HEK293 (cell line): ENCODE results near the gene BPIFB2.

Experiments used
- MYNN ChIP-seq: fragments of 450-650 bp; formaldehyde crosslinking; IDR thresholded peaks from 2 replicates; pipeline ENCODE4 v1.5.1; 2016; ENCODE audit warnings: missing biosample characterization, missing genetic modification characterization, borderline replicate concordance
- SP7 ChIP-seq: fragments of 450-650 bp; formaldehyde crosslinking; IDR thresholded peaks from 2 replicates; pipeline ENCODE4 v1.5.1; 2016; ENCODE audit warnings: missing biosample characterization, missing genetic modification characterization
- TCF7L2 ChIP-seq: IDR thresholded peaks from 2 replicates; pipeline ENCODE4 v1.6.1; 2011; ENCODE audit warnings: low read depth, mild to moderate bottlenecking, inconsistent platforms, low read length, moderate library complexity, borderline replicate concordance
- YY1 ChIP-seq: fragments of 450-650 bp; formaldehyde crosslinking; IDR thresholded peaks from 2 replicates; pipeline ENCODE4 v1.5.1; 2018; ENCODE audit warnings: missing biosample characterization, missing genetic modification characterization
- ZBTB20 ChIP-seq: fragments of 450-650 bp; formaldehyde crosslinking; IDR thresholded peaks from 2 replicates; pipeline ENCODE4 v1.5.1; 2016; ENCODE audit warnings: missing biosample characterization, missing genetic modification characterization
- ZEB2 ChIP-seq: fragments of 450-650 bp; formaldehyde crosslinking; IDR thresholded peaks from 2 replicates; pipeline ENCODE4 v1.5.1; 2016; ENCODE audit warnings: missing biosample characterization, missing genetic modification characterization
- ZNF501 ChIP-seq: fragments of 450-650 bp; formaldehyde crosslinking; IDR thresholded peaks from 2 replicates; pipeline ENCODE4 v1.5.1; 2016; ENCODE audit warnings: missing biosample characterization, missing genetic modification characterization
- ZNF624 ChIP-seq: fragments of 450-650 bp; formaldehyde crosslinking; IDR thresholded peaks from 2 replicates; pipeline ENCODE4 v1.5.1; 2017; ENCODE audit warnings: missing biosample characterization, missing genetic modification characterization
- TF ChIP-seq, protein P1 (sequence below): fragments of 450-650 bp; formaldehyde crosslinking; IDR thresholded peaks from 2 replicates; pipeline ENCODE4 v1.5.1; 2016; ENCODE audit warnings: missing biosample characterization, missing genetic modification characterization
- TF ChIP-seq, protein P2 (sequence below): fragments of 450-650 bp; formaldehyde crosslinking; IDR thresholded peaks from 2 replicates; pipeline ENCODE4 v1.5.1; 2016; ENCODE audit warnings: missing biosample characterization, missing genetic modification characterization
- TF ChIP-seq, protein P3 (sequence below): fragments of 450-650 bp; formaldehyde crosslinking; IDR thresholded peaks from 2 replicates; pipeline ENCODE4 v1.5.1; 2016; ENCODE audit warnings: missing biosample characterization, missing genetic modification characterization
- TF ChIP-seq, protein P4 (sequence below): fragments of 450-650 bp; formaldehyde crosslinking; IDR thresholded peaks from 2 replicates; pipeline ENCODE4 v1.5.1; 2016; ENCODE audit warnings: missing biosample characterization, missing genetic modification characterization
- TF ChIP-seq, protein P5 (sequence below): sonication (generic); formaldehyde crosslinking; IDR thresholded peaks from 2 replicates; pipeline ENCODE4 v1.8.1; 2022; ENCODE audit warnings: mild to moderate bottlenecking, moderate library complexity, missing genetic modification reagents
- TF ChIP-seq, protein P6 (sequence below): fragments of 450-650 bp; formaldehyde crosslinking; IDR thresholded peaks from 2 replicates; pipeline ENCODE4 v1.5.1; 2016; ENCODE audit warnings: missing biosample characterization, missing genetic modification characterization

DNA sequence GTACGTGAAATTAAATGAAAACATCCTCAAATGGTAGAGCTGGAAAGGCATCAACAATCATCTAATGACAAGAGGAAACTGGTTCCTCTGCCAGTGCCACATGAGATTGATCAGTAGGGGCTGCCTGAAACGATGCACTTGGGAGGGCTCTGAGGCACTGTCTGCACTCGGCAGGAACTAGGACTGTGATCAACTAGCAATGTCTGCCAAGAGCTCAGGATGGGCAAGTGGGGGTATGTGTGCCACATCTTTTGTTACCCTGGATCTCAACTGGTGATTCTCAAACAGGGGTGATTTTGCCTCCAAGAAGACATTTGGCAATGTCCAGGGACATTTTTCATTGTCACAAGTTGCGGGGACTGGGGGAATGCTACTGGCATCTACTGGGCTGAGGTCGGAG lies 25.9 kb downstream of the BPIFB2 start:
- no peak for TF ChIP-seq ZNF501 (tag by site-specific recombination)
- TF ChIP-seq TCF7L2, result no peak
- TF ChIP-seq ZNF624 (tag by site-specific recombination), result no peak
- TF ChIP-seq, protein P1, sequence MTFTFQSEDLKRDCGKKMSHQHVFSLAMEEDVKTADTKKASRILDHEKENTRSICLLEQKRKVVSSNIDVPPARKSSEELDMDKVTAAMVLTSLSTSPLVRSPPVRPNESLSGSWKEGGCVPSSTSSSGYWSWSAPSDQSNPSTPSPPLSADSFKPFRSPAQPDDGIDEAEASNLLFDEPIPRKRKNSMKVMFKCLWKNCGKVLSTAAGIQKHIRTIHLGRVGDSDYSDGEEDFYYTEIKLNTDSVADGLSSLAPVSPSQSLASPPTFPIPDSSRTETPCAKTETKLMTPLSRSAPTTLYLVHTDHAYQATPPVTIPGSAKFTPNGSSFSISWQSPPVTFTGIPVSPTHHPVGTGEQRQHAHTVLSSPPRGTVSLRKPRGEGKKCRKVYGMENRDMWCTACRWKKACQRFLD, result no peak
- no peak for TF ChIP-seq MYNN (tag by site-specific recombination)
- TF ChIP-seq, protein P2, sequence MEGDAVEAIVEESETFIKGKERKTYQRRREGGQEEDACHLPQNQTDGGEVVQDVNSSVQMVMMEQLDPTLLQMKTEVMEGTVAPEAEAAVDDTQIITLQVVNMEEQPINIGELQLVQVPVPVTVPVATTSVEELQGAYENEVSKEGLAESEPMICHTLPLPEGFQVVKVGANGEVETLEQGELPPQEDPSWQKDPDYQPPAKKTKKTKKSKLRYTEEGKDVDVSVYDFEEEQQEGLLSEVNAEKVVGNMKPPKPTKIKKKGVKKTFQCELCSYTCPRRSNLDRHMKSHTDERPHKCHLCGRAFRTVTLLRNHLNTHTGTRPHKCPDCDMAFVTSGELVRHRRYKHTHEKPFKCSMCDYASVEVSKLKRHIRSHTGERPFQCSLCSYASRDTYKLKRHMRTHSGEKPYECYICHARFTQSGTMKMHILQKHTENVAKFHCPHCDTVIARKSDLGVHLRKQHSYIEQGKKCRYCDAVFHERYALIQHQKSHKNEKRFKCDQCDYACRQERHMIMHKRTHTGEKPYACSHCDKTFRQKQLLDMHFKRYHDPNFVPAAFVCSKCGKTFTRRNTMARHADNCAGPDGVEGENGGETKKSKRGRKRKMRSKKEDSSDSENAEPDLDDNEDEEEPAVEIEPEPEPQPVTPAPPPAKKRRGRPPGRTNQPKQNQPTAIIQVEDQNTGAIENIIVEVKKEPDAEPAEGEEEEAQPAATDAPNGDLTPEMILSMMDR (tag by site-specific recombination), result no peak
- no peak for TF ChIP-seq YY1 (tag by site-specific recombination)
- TF ChIP-seq, protein P3, sequence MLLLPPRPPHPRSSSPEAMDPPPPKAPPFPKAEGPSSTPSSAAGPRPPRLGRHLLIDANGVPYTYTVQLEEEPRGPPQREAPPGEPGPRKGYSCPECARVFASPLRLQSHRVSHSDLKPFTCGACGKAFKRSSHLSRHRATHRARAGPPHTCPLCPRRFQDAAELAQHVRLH (tag by site-specific recombination), result no peak
- TF ChIP-seq, protein P4, sequence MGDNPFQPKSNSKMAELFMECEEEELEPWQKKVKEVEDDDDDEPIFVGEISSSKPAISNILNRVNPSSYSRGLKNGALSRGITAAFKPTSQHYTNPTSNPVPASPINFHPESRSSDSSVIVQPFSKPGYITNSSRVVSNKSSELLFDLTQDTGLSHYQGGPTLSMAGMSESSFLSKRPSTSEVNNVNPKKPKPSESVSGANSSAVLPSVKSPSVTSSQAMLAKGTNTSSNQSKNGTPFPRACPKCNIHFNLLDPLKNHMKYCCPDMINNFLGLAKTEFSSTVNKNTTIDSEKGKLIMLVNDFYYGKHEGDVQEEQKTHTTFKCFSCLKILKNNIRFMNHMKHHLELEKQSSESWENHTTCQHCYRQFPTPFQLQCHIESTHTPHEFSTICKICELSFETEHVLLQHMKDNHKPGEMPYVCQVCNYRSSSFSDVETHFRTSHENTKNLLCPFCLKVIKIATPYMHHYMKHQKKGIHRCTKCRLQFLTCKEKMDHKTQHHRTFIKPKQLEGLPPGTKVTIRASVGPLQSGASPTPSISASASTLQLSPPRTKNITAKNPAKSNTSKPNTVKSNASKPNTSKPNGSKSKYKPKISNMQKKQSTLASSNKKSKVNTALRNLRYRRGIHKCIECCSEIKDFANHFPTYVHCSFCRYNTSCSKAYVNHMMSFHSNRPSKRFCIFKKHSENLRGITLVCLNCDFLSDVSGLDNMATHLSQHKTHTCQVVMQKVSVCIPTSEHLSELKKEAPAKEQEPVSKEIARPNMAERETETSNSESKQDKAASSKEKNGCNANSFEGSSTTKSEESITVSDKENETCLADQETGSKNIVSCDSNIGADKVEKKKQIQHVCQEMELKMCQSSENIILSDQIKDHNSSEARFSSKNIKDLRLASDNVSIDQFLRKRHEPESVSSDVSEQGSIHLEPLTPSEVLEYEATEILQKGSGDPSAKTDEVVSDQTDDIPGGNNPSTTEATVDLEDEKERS (tag by site-specific recombination), result no peak
- TF ChIP-seq, protein P5, sequence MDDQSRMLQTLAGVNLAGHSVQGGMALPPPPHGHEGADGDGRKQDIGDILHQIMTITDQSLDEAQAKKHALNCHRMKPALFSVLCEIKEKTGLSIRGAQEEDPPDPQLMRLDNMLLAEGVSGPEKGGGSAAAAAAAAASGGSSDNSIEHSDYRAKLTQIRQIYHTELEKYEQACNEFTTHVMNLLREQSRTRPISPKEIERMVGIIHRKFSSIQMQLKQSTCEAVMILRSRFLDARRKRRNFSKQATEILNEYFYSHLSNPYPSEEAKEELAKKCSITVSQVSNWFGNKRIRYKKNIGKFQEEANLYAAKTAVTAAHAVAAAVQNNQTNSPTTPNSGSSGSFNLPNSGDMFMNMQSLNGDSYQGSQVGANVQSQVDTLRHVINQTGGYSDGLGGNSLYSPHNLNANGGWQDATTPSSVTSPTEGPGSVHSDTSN (CRISPR knock-in tag), result no peak
- no peak for TF ChIP-seq ZEB2
- TF ChIP-seq, protein P6, sequence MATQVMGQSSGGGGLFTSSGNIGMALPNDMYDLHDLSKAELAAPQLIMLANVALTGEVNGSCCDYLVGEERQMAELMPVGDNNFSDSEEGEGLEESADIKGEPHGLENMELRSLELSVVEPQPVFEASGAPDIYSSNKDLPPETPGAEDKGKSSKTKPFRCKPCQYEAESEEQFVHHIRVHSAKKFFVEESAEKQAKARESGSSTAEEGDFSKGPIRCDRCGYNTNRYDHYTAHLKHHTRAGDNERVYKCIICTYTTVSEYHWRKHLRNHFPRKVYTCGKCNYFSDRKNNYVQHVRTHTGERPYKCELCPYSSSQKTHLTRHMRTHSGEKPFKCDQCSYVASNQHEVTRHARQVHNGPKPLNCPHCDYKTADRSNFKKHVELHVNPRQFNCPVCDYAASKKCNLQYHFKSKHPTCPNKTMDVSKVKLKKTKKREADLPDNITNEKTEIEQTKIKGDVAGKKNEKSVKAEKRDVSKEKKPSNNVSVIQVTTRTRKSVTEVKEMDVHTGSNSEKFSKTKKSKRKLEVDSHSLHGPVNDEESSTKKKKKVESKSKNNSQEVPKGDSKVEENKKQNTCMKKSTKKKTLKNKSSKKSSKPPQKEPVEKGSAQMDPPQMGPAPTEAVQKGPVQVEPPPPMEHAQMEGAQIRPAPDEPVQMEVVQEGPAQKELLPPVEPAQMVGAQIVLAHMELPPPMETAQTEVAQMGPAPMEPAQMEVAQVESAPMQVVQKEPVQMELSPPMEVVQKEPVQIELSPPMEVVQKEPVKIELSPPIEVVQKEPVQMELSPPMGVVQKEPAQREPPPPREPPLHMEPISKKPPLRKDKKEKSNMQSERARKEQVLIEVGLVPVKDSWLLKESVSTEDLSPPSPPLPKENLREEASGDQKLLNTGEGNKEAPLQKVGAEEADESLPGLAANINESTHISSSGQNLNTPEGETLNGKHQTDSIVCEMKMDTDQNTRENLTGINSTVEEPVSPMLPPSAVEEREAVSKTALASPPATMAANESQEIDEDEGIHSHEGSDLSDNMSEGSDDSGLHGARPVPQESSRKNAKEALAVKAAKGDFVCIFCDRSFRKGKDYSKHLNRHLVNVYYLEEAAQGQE (tag by site-specific recombination), result no peak
- no peak for TF ChIP-seq SP7 (tag by site-specific recombination)
- TF ChIP-seq ZBTB20 (tag by site-specific recombination), result no peak
